Tibial nerve (tissue), 4 donors: ENCODE results near the gene PRPH.
"Not testable (repeated sequence)": the region's sequence is repeated elsewhere in the genome, so short reads cannot be mapped to it uniquely, and the experiment has no call there.

Experiments
- CTCF ChIP-seq, 5 experiments: fragments of 200-600 bp in 3 of 5; fragments of 450-650 bp in 2 of 5; sonication (generic) in 3 of 5; IDR thresholded peaks; one replicate each; pipeline ENCODE4 v1.5.1; 2016 to 2019; ENCODE audit warnings: antibody characterized with exemption in 5 of 5, mild to moderate bottlenecking in 3 of 5, moderate library complexity in 2 of 5
- EP300 ChIP-seq, 2 donors: sonication (generic); formaldehyde crosslinking; IDR thresholded peaks; one replicate each; pipeline ENCODE4 v1.6.1; 2017; ENCODE audit warnings: antibody characterized with exemption in 2 of 2, mild to moderate bottlenecking in 1 of 2
- POLR2A ChIP-seq, 2 donors: fragments of 450-650 bp; IDR thresholded peaks; one replicate each; pipeline ENCODE4 v1.6.1; 2017; ENCODE audit warnings: antibody characterized with exemption in 2 of 2, mild to moderate bottlenecking in 2 of 2, moderate library complexity in 2 of 2

GRCh38 chr12:49320411-49321103 lies 25.6 kb downstream of the PRPH start:
- TF ChIP-seq CTCF, POLR2A, EP300 (IDR thresholded peaks at IDR 0.05): not testable (repeated sequence)
